GM18868 (cell line): ENCODE results near the gene NPTN.

Experiments used
- ATAC-seq: cut with Tn5 transposase; IDR thresholded peaks from one replicate; pipeline ENCODE4 v1.9.1; 2021; ENCODE audit warnings: mild to moderate bottlenecking, moderate library complexity; ENCODE audit not compliant: unreplicated experiment

The NPTN gene

DNA sequence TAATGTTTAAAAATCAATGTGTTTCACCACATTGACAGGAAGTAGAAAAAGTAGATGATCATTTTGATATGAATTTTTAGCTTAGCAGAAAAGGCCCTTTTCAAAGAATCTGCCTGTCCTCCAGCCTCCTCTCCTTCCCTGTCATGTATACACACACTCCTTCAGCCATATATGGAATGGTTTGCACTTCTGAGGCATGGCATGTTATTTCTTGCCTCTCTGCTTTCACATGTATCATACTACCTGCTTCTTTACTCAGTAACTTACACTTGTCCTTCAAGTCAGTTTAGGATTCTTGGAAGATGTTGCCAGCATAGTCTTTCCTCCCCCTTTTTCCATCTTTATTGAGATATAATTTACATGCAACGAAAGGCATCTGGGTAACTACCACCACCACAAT, 111.2 kb downstream of the NPTN start:
- no peak for ATAC-seq

GRCh38 chr15:73518876-73519733, 114.1 kb downstream of the NPTN start:
- ATAC-seq, result no peak

DNA sequence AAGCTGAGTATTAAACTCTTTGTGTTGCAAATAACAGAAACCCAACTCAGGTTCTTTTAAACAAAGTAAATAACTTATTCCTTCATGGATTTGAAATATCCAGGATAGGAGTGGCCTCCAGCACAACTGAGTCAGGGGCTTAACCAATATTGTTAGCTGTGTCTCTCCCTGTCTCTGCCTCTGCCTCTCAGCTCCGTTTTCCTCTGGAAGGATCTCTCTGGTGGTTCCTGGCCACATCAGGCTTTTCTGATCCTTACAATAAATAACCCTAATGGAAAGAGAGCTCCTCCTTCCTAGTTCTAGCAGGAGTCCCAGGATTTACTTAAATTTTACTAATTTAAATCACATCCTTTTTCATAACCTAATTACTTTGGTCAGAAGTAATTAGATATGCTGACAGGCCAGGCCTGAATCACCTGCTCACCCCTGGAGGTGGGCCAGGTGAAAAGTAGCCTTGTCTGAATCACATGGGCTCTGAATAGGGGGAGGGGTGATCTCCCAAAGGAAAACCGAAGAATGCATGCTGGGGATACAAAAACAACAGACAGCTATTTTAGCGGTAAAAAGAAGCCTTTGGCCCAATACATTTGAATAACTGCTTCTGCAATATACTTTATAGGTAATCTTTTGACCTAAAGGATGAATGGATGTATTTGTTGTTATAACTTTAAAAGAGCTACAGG, 114.9 kb downstream of the NPTN start:
- ATAC-seq, result no peak

DNA sequence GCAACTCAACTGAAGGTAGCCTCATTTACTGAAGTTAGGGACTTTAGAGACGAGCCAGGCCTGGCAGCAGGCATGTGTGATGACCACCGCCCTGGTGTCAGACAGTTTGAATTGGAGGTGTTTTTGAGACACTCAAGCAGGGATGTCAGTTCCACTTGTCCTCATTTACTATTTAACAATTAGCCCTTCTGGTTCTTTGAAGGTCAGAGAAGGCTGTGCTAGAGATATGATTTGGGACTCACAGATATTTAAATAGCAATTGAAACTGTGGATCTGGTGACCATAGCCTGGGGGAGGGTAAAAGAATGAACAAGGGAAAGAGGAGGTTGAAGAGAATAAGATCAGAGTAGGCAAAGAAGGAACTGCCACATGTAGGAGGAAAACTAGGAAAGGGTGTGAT, 115.6 kb downstream of the NPTN start:
- ATAC-seq, result no peak

DNA sequence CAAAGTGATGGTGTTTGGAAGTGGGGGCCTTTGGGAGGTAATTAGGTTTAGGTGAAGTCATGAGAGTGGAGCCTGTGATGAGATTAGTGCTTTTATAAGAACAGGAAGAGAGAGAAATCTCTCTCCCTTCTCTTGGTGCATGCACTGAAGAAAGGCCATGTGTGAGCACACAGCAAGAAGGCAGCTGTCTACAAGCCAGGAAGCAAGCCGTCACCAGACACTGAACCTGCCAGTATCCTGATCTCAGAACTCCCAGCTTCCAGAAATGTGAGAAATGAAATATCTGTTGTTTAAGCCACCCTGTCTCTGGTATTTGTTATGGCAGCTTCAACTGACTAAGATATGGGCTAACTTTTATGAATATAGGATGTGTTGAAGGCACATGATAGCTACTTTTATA, 117.7 kb downstream of the NPTN start:
- ATAC-seq, result no peak
